H1 (cell line): ENCODE data around the gene POU3F2. TPM values are rescaled to one million over a fixed set of nuclear protein-coding genes. Genes with fewer than 3 reads are reported as not detected.
A peak's percentile ranks its signal among the peaks of the same experiment; 100 is the strongest.

ENCODE experiments used
- CTCF ChIA-PET: fragments of 300-600 bp; sonication (Branson Sonifier 250); formaldehyde crosslinking; loops from one replicate; lab custom pipeline; 2021; ENCODE audit not compliant: partially characterized antibody; lab: Charles Lee
- POLR2A ChIA-PET: fragments of 300-600 bp; sonication (Branson Sonifier 250); formaldehyde crosslinking; loops from one replicate; lab custom pipeline; 2021; ENCODE audit warnings: inconsistent platforms; ENCODE audit not compliant: partially characterized antibody; lab: Charles Lee
- DNase-seq, 2 experiments: peaks; one replicate each; pipeline versions ENCODE4 v3.0.0 to v3.0.0-alpha.2; 2010 to 2022; ENCODE audit warnings: low spot score in 2 of 2, low read depth in 1 of 2, mixed read lengths in 1 of 2
- FAIRE-seq: peaks from 2 replicates; lab custom pipeline; 2011; peaks lifted over from hg19 to GRCh38; lab: Jason Lieb, UNC
- H2AFZ ChIP-seq: 2 replicates; pipeline ENCODE4 v1.8.1; 2012; ENCODE audit warnings: low read length, inconsistent platforms
- H2AK5ac ChIP-seq: 2 replicates; pipeline ENCODE4 v1.6.1; 2013; ENCODE audit warnings: low read depth, low read length
- H2BK120ac ChIP-seq: replicated peaks from 2 replicates; pipeline ENCODE3; 2013; ENCODE audit warnings: low read depth, low read length, inconsistent platforms
- H2BK12ac ChIP-seq: 2 replicates; pipeline ENCODE4 v1.6.1; 2013; ENCODE audit warnings: low read depth, low read length
- H2BK15ac ChIP-seq: 2 replicates; pipeline ENCODE4 v1.6.1; 2013; ENCODE audit warnings: low read length
- H2BK20ac ChIP-seq: 2 replicates; pipeline ENCODE4 v1.6.1; 2013; ENCODE audit warnings: low read length
- H2BK5ac ChIP-seq: 2 replicates; pipeline ENCODE4 v1.6.1; 2013; ENCODE audit warnings: low read depth, low read length
- H3K14ac ChIP-seq: 2 replicates; pipeline ENCODE4 v1.6.1; 2013; ENCODE audit warnings: inconsistent platforms; ENCODE audit not compliant: insufficient read length
- H3K18ac ChIP-seq: 2 replicates; pipeline ENCODE4 v1.6.1; 2013; ENCODE audit warnings: low read length; ENCODE audit errors: extremely low read depth
- H3K23ac ChIP-seq: 2 replicates; pipeline ENCODE4 v1.6.1; 2013; ENCODE audit warnings: inconsistent platforms; ENCODE audit not compliant: insufficient read length
- H3K23me2 ChIP-seq: 2 replicates; pipeline ENCODE4 v1.6.1; 2013; ENCODE audit warnings: low read depth, low read length
- H3K27ac ChIP-seq: 2 replicates; pipeline ENCODE4 v1.6.1; 2011; ENCODE audit warnings: low read depth, low read length, inconsistent platforms
- H3K27me3 ChIP-seq, 4 experiments: replicated peaks in 1 of 4; 1 replicate in 1 of 4; 2 replicates in 3 of 4; pipeline versions ENCODE4 v1.6.1 to v1.8.1; 2011 to 2013; ENCODE audit warnings: low read length in 3 of 4, mild to moderate bottlenecking in 3 of 4, inconsistent platforms in 2 of 4, mixed read lengths in 2 of 4, moderate library complexity in 1 of 4; ENCODE audit not compliant: control insufficient read depth in 3 of 4, insufficient read depth in 3 of 4; ENCODE audit errors: extremely low read depth in 1 of 4
- H3K36me3 ChIP-seq, 4 experiments: 2 replicates each; pipeline versions ENCODE4 v1.6.1 to v1.8.1; 2011 to 2013; ENCODE audit warnings: mild to moderate bottlenecking in 4 of 4, low read length in 3 of 4, moderate library complexity in 2 of 4, control low read depth in 1 of 4, inconsistent platforms in 1 of 4; ENCODE audit not compliant: insufficient read depth in 4 of 4, control insufficient read depth in 2 of 4
- H3K4ac ChIP-seq: replicated peaks from 2 replicates; pipeline ENCODE3; 2013; ENCODE audit warnings: low read length, low read depth, mixed read lengths, inconsistent platforms; ENCODE audit not compliant: insufficient read length
- H3K4me1 ChIP-seq, 4 experiments: replicated peaks in 1 of 4; 1 replicate in 1 of 4; 2 replicates in 3 of 4; pipeline versions ENCODE4 v1.6.1 to v1.8.1; 2011 to 2013; ENCODE audit warnings: low read length in 3 of 4, inconsistent platforms in 2 of 4, mixed read lengths in 1 of 4; ENCODE audit not compliant: insufficient read depth in 4 of 4, control insufficient read depth in 3 of 4
- H3K4me2 ChIP-seq, 2 experiments: 2 replicates each; pipeline versions ENCODE4 v1.6.1 to v1.8.1; 2011 to 2013; ENCODE audit warnings: low read depth in 2 of 2, low read length in 2 of 2, control low read depth in 1 of 2, inconsistent platforms in 1 of 2, mild to moderate bottlenecking in 1 of 2; ENCODE audit not compliant: insufficient read depth in 1 of 2
- H3K4me3 ChIP-seq, 4 experiments: fragments of 200-600, 300-600 bp in 1 of 4; sonication (generic), shearing (Covaris generic), sonication (Bioruptor Twin) in 1 of 4; 2 replicates each; pipeline versions ENCODE4 v1.5.1 to v1.8.1; 2011 to 2016; ENCODE audit warnings: low read length in 4 of 4, low read depth in 3 of 4, control low read depth in 2 of 4, inconsistent platforms in 2 of 4, mild to moderate bottlenecking in 2 of 4, mixed read lengths in 1 of 4, moderate library complexity in 1 of 4; ENCODE audit not compliant: insufficient read depth in 2 of 4; ENCODE audit errors: extremely low read depth in 1 of 4
- H3K56ac ChIP-seq: replicated peaks from 2 replicates; pipeline ENCODE3; 2013; ENCODE audit warnings: low read depth, mild to moderate bottlenecking, mixed read lengths, low read length, inconsistent platforms; ENCODE audit not compliant: insufficient read length
- H3K79me1 ChIP-seq: 2 replicates; pipeline ENCODE4 v1.6.1; 2013; ENCODE audit warnings: low read depth, low read length, control low read depth
- H3K79me2 ChIP-seq, 2 experiments: 2 replicates each; pipeline versions ENCODE4 v1.6.1 to v1.8.1; 2012 to 2013; ENCODE audit warnings: low read length in 2 of 2, mild to moderate bottlenecking in 2 of 2, inconsistent platforms in 1 of 2; ENCODE audit not compliant: insufficient read depth in 2 of 2, control insufficient read depth in 1 of 2
- H3K9ac ChIP-seq, 4 experiments: replicated peaks in 1 of 4; 1 replicate in 1 of 4; 2 replicates in 3 of 4; pipeline versions ENCODE4 v1.6.1 to v1.8.1; 2011 to 2013; ENCODE audit warnings: low read depth in 3 of 4, low read length in 3 of 4, control low read depth in 2 of 4, mild to moderate bottlenecking in 2 of 4, moderate library complexity in 2 of 4, inconsistent platforms in 1 of 4; ENCODE audit errors: extremely low read depth in 1 of 4
- H3K9me3 ChIP-seq, 2 experiments: 2 replicates each; pipeline versions ENCODE4 v1.6.1 to v1.8.1; 2012 to 2013; ENCODE audit warnings: mild to moderate bottlenecking in 2 of 2, moderate library complexity in 2 of 2, control low read depth in 1 of 2, inconsistent platforms in 1 of 2, low read depth in 1 of 2, low read length in 1 of 2, mixed read lengths in 1 of 2; ENCODE audit not compliant: insufficient read depth in 2 of 2
- H4K20me1 ChIP-seq, 2 experiments: replicated peaks in 1 of 2; 2 replicates each; pipeline versions ENCODE3 to v1.8.1; 2011 to 2013; ENCODE audit warnings: inconsistent platforms in 2 of 2, low read length in 2 of 2, mild to moderate bottlenecking in 1 of 2; ENCODE audit not compliant: insufficient read depth in 2 of 2, control insufficient read depth in 1 of 2
- H4K5ac ChIP-seq: 2 replicates; pipeline ENCODE4 v1.6.1; 2013; ENCODE audit warnings: low read length, low read depth, mixed read lengths, inconsistent platforms; ENCODE audit not compliant: insufficient read length
- H4K8ac ChIP-seq: 2 replicates; pipeline ENCODE4 v1.8.0; 2013; ENCODE audit warnings: mild to moderate bottlenecking, moderate library complexity, low read length, inconsistent platforms; ENCODE audit not compliant: insufficient read depth; ENCODE audit errors: extremely low read depth
- H4K91ac ChIP-seq: replicated peaks from 2 replicates; pipeline ENCODE3; 2013; ENCODE audit warnings: low read length, mixed read lengths, inconsistent platforms; ENCODE audit not compliant: insufficient read length
- BRCA1 ChIP-seq: IDR thresholded peaks from 2 replicates; pipeline ENCODE4 v1.6.1; 2012; ENCODE audit warnings: low read depth, low read length, improper control_type of control experiment
- CBX8 ChIP-seq: fragments of 300-800, 300-1000 bp; sonication (generic); IDR thresholded peaks from 2 replicates; pipeline ENCODE4 v1.7.1; 2016; ENCODE audit warnings: low read depth, low read length, borderline replicate concordance
- CHD2 ChIP-seq: IDR thresholded peaks from 2 replicates; pipeline ENCODE4 v1.6.1; 2012; ENCODE audit warnings: low read length, improper control_type of control experiment
- JUN ChIP-seq: IDR thresholded peaks from 2 replicates; pipeline ENCODE4 v1.6.1; 2011; ENCODE audit warnings: low read depth, mild to moderate bottlenecking, improper control_type of control experiment, low read length
- KDM1A ChIP-seq: fragments of 200-600, 300-600 bp; sonication (generic); IDR thresholded peaks from 2 replicates; pipeline ENCODE4 v1.7.1; 2016; ENCODE audit warnings: mild to moderate bottlenecking, low read length, borderline replicate concordance
- KDM5A ChIP-seq: fragments of 200-600 bp; IDR thresholded peaks from 2 replicates; pipeline ENCODE4 v1.7.1; 2012; ENCODE audit warnings: mild to moderate bottlenecking, low read length, inconsistent platforms, mixed read lengths
- MAFK ChIP-seq: IDR thresholded peaks from 2 replicates; pipeline ENCODE4 v1.6.1; 2012; ENCODE audit warnings: low read depth, mild to moderate bottlenecking, improper control_type of control experiment, low read length
- PHF8 ChIP-seq: fragments of 200-600 bp; sonication (generic); conservative IDR thresholded peaks from 2 replicates; pipeline ENCODE4 v1.7.1; 2012; ENCODE audit warnings: low read depth, mild to moderate bottlenecking, inconsistent platforms, low read length, moderate library complexity
- POLR2A ChIP-seq, 2 experiments: IDR thresholded peaks; 1 replicate in 1 of 2; 2 replicates in 1 of 2; pipeline ENCODE4 v1.6.1; 2011; ENCODE audit warnings: low read depth in 2 of 2, low read length in 2 of 2, mild to moderate bottlenecking in 2 of 2; ENCODE audit errors: control extremely low read depth in 1 of 2
- RXRA ChIP-seq: IDR thresholded peaks from 2 replicates; pipeline ENCODE4 v1.6.1; 2011; ENCODE audit warnings: low read depth, mild to moderate bottlenecking, low read length, moderate library complexity; ENCODE audit not compliant: insufficient read depth
- SIRT6 ChIP-seq: IDR thresholded peaks from one replicate; pipeline ENCODE4 v1.7.1; 2012; ENCODE audit warnings: low read length, inconsistent platforms
- SP2 ChIP-seq: IDR thresholded peaks from 2 replicates; pipeline ENCODE4 v1.6.1; 2012; ENCODE audit warnings: mild to moderate bottlenecking, low read length, inconsistent platforms
- WGBS, 2 experiments: shearing (Covaris generic) in 1 of 2; methylation state at CpG; one replicate each; pipeline versions ENCODE4 v1.1.6 to v1.1.7; 2013 to 2015; ENCODE audit warnings: low lambda C conversion rate in 2 of 2, mixed read lengths in 2 of 2, inconsistent platforms in 1 of 2, low coverage in 1 of 2, missing lambda C conversion rate in 1 of 2; ENCODE audit not compliant: insufficient replicate concordance in 2 of 2, insufficient coverage in 1 of 2, insufficient read length in 1 of 2; ENCODE audit errors: extremely low coverage in 1 of 2, missing lambda C conversion rate in 1 of 2; 5-methylcytosine and 5-hydroxymethylcytosine counted together
- polyA plus RNA-seq, 7 experiments: library from polyadenylated mRNA; depleted of rRNA in 3 of 7; stranded (reverse) in 5 of 7; unstranded in 2 of 7; fragments of >200 nt in 5 of 7; fragments of 200-250 nt in 2 of 7; gene quantifications; 1 replicate in 5 of 7; 2 replicates in 1 of 7; 4 replicates in 1 of 7; pipeline versions ENCODE4 v1.2.1 to v1.2.3, GENCODE V29; 2011 to 2013; ENCODE audit warnings: missing spikeins in 2 of 7, mixed read lengths in 2 of 7
- total RNA-seq: library from RNA; stranded (reverse); fragmentation: NEBNext Ultra II Directional; extraction: Animal tissue kit (Norgen Biotek cat#: 25700); gene quantifications from 2 replicates; pipeline ENCODE4 v1.2.1, GENCODE V29; 2021

POU3F2 gene
- total and polyA plus RNA-seq, 2 of the 8 experiments (the other 6 are each of a cell fraction or from before 2014, with no cell fraction given): 0.09 to 0.35 TPM

GRCh38 chr6:98836025-98836961, 1.9 kb downstream of the POU3F2 start:
- DNase-seq (peak in 1 of 2 experiments; percentile 82), FAIRE-seq (no peak)
- H2AFZ ChIP-seq: peak overlapping the region; percentile 56; the same call in 1 of the 2 replicates
- no peak overlapping the region for H2BK15ac ChIP-seq
- no peaks in the 10 kb centered on the region; a peak in 1 of 8 replicates for H3K36me3 ChIP-seq
- H4K8ac ChIP-seq: no peak overlapping the region
- H3K4me1 ChIP-seq: peaks cover 5 to 25% (median 20%) of the 10 kb centered on the region in 4 experiments
- H3K4me3 ChIP-seq: peak overlapping the region; percentile 33 to 62 (median 54); a peak in 7 of 8 replicates
- no peaks in the 10 kb centered on the region for H3K79me2 ChIP-seq
- H3K79me1 ChIP-seq: no peaks in the 10 kb centered on the region
- H2AK5ac ChIP-seq: no peak overlapping the region
- no peak overlapping the region for H3K23ac ChIP-seq
- peaks cover 23% of the 10 kb centered on the region for H3K23me2 ChIP-seq
- H3K27me3 ChIP-seq: peaks cover 62 to 91% (median 77%) of the 10 kb centered on the region in 4 experiments
- 1% methylated on average over 19 of the region's 23 CpGs; no CpG with 5 or more reads in 1 of the 2 experiments for WGBS, 2 experiments
- no peak overlapping the region for H3K18ac ChIP-seq
- no peak overlapping the region for H2BK12ac ChIP-seq
- H3K27ac ChIP-seq: no peak overlapping the region
- ChIA-PET POLR2A (interaction anchor here (1.0 kb wide), 1 partner anchor 11 kb away, joined by 3 read pairs; no protein-coding TSS in a partner anchor), CTCF (interaction anchor here (0.7 to 10.0 kb wide), 8 partner anchors 8 to 471 kb away, joined by 3 to 79 read pairs (median 4); no protein-coding TSS in a partner anchor)
- H3K4ac ChIP-seq: no peak overlapping the region
- H4K91ac ChIP-seq: no peak overlapping the region
- no peaks in the 10 kb centered on the region for H3K9me3 ChIP-seq
- H2BK120ac ChIP-seq: no peak overlapping the region
- peaks cover 4 to 11% of the 10 kb centered on the region in 2 experiments for H4K20me1 ChIP-seq
- peak overlapping the region; percentile 94 to 95 for H3K4me2 ChIP-seq
- no peak overlapping the region for H3K9ac ChIP-seq
- no peak overlapping the region for H3K56ac ChIP-seq
- H3K14ac ChIP-seq: no peak overlapping the region
- no peak overlapping the region for H4K5ac ChIP-seq
- no peak overlapping the region for H2BK20ac ChIP-seq
- H2BK5ac ChIP-seq: no peak overlapping the region
- TF ChIP-seq SIRT6 (no peak), KDM1A (no peak), JUN (no peak), PHF8 (no peak), KDM5A (no peak), CBX8 (0 out of 2 replicates have a peak, but pooled peaks have one; percentile 62), BRCA1 (no peak), POLR2A (IDR thresholded peaks at IDR 0.05; ENCODE audit: control extremely low read depth in 1 of 2, low read depth in 2 of 2, low read length in 2 of 2) (no peak), SP2 (no peak), MAFK (no peak), CHD2 (no peak), RXRA (no peak; the same call in 1 of the 2 replicates)
